SK-N-SH (cell line): ENCODE results near the gene FBXO42. TPM values are rescaled to one million over a fixed set of nuclear protein-coding genes. Genes with fewer than 3 reads are reported as not detected.

Experiments
- CTCF ChIA-PET: fragments of 300-600, 350-600 bp; formaldehyde crosslinking; extraction: SDS; loops from one replicate; lab custom pipeline; 2021; lab: Yijun Ruan, JAX
- POLR2A ChIA-PET: fragments of 350-600 bp; sonication (Branson Sonifier 250); formaldehyde crosslinking; extraction: SDS; loops from one replicate; lab custom pipeline; 2020; ENCODE audit warnings: antibody characterized with exemption, inconsistent platforms; lab: Yijun Ruan, JAX
- DNase-seq: peaks from one replicate; pipeline ENCODE4 v3.0.0; 2012
- H2AFZ ChIP-seq: fragments of 200-600 bp; sonication (generic); 2 replicates; pipeline ENCODE4 v1.8.1; 2016; ENCODE audit warnings: antibody characterized with exemption, mild to moderate bottlenecking, low read depth
- H3F3A ChIP-seq: fragments of 200-600 bp; sonication (generic); replicated peaks from 2 replicates; pipeline ENCODE3; 2016; ENCODE audit warnings: antibody characterized with exemption, mild to moderate bottlenecking; ENCODE audit not compliant: insufficient read depth
- H3K27ac ChIP-seq, 2 experiments: fragments of 200-500 bp in 1 of 2; fragments of 200-600 bp in 1 of 2; sonication (Bioruptor generic) in 1 of 2; sonication (generic), shearing (Covaris generic) in 1 of 2; 2 replicates each; pipeline versions ENCODE4 v1.5.1 to v1.6.1; 2014 to 2016; ENCODE audit warnings: low read depth in 2 of 2, inconsistent platforms in 1 of 2, low read length in 1 of 2, mild to moderate bottlenecking in 1 of 2, mixed read lengths in 1 of 2
- H3K27me3 ChIP-seq: fragments of 200-600 bp; sonication (generic), shearing (Covaris generic); 2 replicates; pipeline ENCODE4 v1.6.1; 2016; ENCODE audit warnings: mixed run types; ENCODE audit not compliant: insufficient read depth
- H3K36me3 ChIP-seq, 2 experiments: fragments of 200-500 bp in 1 of 2; fragments of 200-600 bp in 1 of 2; sonication (Bioruptor generic) in 1 of 2; sonication (generic) in 1 of 2; replicated peaks in 1 of 2; 2 replicates each; pipeline versions ENCODE3 to v1.5.1; 2014 to 2016; ENCODE audit warnings: low read length in 1 of 2, mild to moderate bottlenecking in 1 of 2; ENCODE audit not compliant: insufficient read depth in 2 of 2, control insufficient read depth in 1 of 2
- H3K4me1 ChIP-seq, 2 experiments: fragments of 200-500 bp in 1 of 2; fragments of 200-600 bp in 1 of 2; sonication (Bioruptor generic) in 1 of 2; sonication (generic), shearing (Covaris generic) in 1 of 2; 2 replicates each; pipeline versions ENCODE4 v1.5.1 to v1.6.1; 2014 to 2016; ENCODE audit warnings: low read depth in 1 of 2, low read length in 1 of 2, mixed run types in 1 of 2; ENCODE audit not compliant: insufficient read depth in 2 of 2, control insufficient read depth in 1 of 2
- H3K4me2 ChIP-seq: fragments of 200-600 bp; sonication (generic), shearing (Covaris generic); 2 replicates; pipeline ENCODE4 v1.6.1; 2017; ENCODE audit warnings: mixed run types
- H3K4me3 ChIP-seq, 2 experiments: fragments of 200-500 bp in 1 of 2; fragments of 200-600 bp in 1 of 2; sonication (Bioruptor generic) in 1 of 2; sonication (generic), shearing (Covaris generic) in 1 of 2; 2 replicates each; pipeline versions ENCODE4 v1.5.1 to v1.8.1; 2014 to 2016; ENCODE audit warnings: low read depth in 2 of 2, inconsistent platforms in 1 of 2, low read length in 1 of 2, mild to moderate bottlenecking in 1 of 2, mixed read lengths in 1 of 2, moderate library complexity in 1 of 2
- H3K79me2 ChIP-seq: fragments of 200-600 bp; sonication (generic); 2 replicates; pipeline ENCODE4 v1.8.1; 2017; ENCODE audit warnings: mild to moderate bottlenecking; ENCODE audit not compliant: insufficient read depth
- H3K9ac ChIP-seq: fragments of 200-600 bp; sonication (generic); 2 replicates; pipeline ENCODE4 v1.6.1; 2017; ENCODE audit warnings: mixed run types
- H3K9me2 ChIP-seq: fragments of 200-600 bp; sonication (generic); 2 replicates; pipeline ENCODE4 v1.6.1; 2017; ENCODE audit warnings: mixed run types
- H3K9me3 ChIP-seq: fragments of 200-600 bp; sonication (generic); 2 replicates; pipeline ENCODE4 v1.6.1; 2017; ENCODE audit warnings: mixed run types, mild to moderate bottlenecking, moderate library complexity
- H4K20me1 ChIP-seq: fragments of 200-600 bp; sonication (generic); 2 replicates; pipeline ENCODE4 v1.6.1; 2017; ENCODE audit warnings: mild to moderate bottlenecking, mixed run types; ENCODE audit not compliant: insufficient read depth
- EP300 ChIP-seq, 2 experiments: IDR thresholded peaks; 2 replicates each; pipeline versions ENCODE4 v1.4.0 to v1.6.1; 2012; ENCODE audit warnings: borderline replicate concordance in 1 of 2, low read depth in 1 of 2, low read length in 1 of 2
- FOSL2 ChIP-seq: IDR thresholded peaks from 2 replicates; pipeline ENCODE4 v1.4.0; 2012; ENCODE audit warnings: low read depth, mild to moderate bottlenecking, moderate library complexity, borderline replicate concordance
- FOXJ3 ChIP-seq: sonication (generic); formaldehyde crosslinking; IDR thresholded peaks from 2 replicates; pipeline ENCODE4 v1.5.1; 2020; ENCODE audit warnings: mild to moderate bottlenecking, missing genetic modification reagents
- FOXM1 ChIP-seq: IDR thresholded peaks from 2 replicates; pipeline ENCODE4 v1.4.0; 2012; ENCODE audit warnings: low read depth, mild to moderate bottlenecking
- GATA2 ChIP-seq: sonication (generic); formaldehyde crosslinking; IDR thresholded peaks from 2 replicates; pipeline ENCODE4 v1.5.0; 2020; ENCODE audit warnings: mild to moderate bottlenecking, missing genetic modification reagents
- JUND ChIP-seq: IDR thresholded peaks from 2 replicates; pipeline ENCODE4 v1.4.0; 2012
- NFIC ChIP-seq: IDR thresholded peaks from 2 replicates; pipeline ENCODE4 v1.4.0; 2012; ENCODE audit warnings: borderline replicate concordance
- POLR2AphosphoS5 ChIP-seq: IDR thresholded peaks from 2 replicates; pipeline ENCODE4 v1.6.1; 2012; ENCODE audit warnings: low read depth, low read length
- RAD21 ChIP-seq: IDR thresholded peaks from 2 replicates; pipeline ENCODE4 v1.6.1; 2012; ENCODE audit warnings: mild to moderate bottlenecking, low read length
- RCOR1 ChIP-seq: fragments of 150-350 bp; IDR thresholded peaks from 2 replicates; pipeline ENCODE4 v1.6.1; 2017; ENCODE audit warnings: antibody characterized with exemption, low read length
- RXRA ChIP-seq: IDR thresholded peaks from 2 replicates; pipeline ENCODE4 v1.4.0; 2012; ENCODE audit warnings: low read depth, mild to moderate bottlenecking, borderline replicate concordance
- SIN3A ChIP-seq: IDR thresholded peaks from 2 replicates; pipeline ENCODE4 v1.6.1; 2012; ENCODE audit warnings: low read depth, mild to moderate bottlenecking, low read length, moderate library complexity, borderline replicate concordance
- TAF1 ChIP-seq: IDR thresholded peaks from 2 replicates; pipeline ENCODE4 v1.6.1; 2012; ENCODE audit warnings: low read depth, mild to moderate bottlenecking, low read length, moderate library complexity, borderline replicate concordance
- TCF12 ChIP-seq: IDR thresholded peaks from 2 replicates; pipeline ENCODE4 v1.4.0; 2012
- TEAD4 ChIP-seq: IDR thresholded peaks from 2 replicates; pipeline ENCODE4 v1.4.0; 2012; ENCODE audit warnings: mild to moderate bottlenecking, borderline replicate concordance; ENCODE audit not compliant: insufficient read depth
- YY1 ChIP-seq: IDR thresholded peaks from 2 replicates; pipeline ENCODE4 v1.4.0; 2012; ENCODE audit warnings: low read depth, mild to moderate bottlenecking
- WGBS: methylation state at CpG from one replicate; pipeline ENCODE4 v1.1.6; 2017; ENCODE audit warnings: low lambda C conversion rate; 5-methylcytosine and 5-hydroxymethylcytosine counted together
- polyA plus RNA-seq, 3 experiments: library from polyadenylated mRNA; depleted of rRNA; stranded (reverse); fragments of >200 nt; gene quantifications; 2 replicates each; pipeline ENCODE4 v1.2.3, GENCODE V29; 2012
- TF ChIP-seq, protein P1 (sequence below): IDR thresholded peaks from 2 replicates; pipeline ENCODE4 v1.4.0; 2012; ENCODE audit warnings: low read depth, borderline replicate concordance
- TF ChIP-seq, protein P2 (sequence below): fragments of 150-350 bp; IDR thresholded peaks from 2 replicates; pipeline ENCODE4 v1.6.1; 2017; ENCODE audit warnings: antibody characterized with exemption, low read length, low read depth, borderline replicate concordance
- TF ChIP-seq, protein P3 (sequence below): IDR thresholded peaks from 2 replicates; pipeline ENCODE4 v1.4.0; 2012; ENCODE audit warnings: low read depth, borderline replicate concordance

The FBXO42 gene
- polyA plus RNA-seq, 1 of the 3 experiments (the other 2 are of a cell fraction), result 8.6 TPM

DNA sequence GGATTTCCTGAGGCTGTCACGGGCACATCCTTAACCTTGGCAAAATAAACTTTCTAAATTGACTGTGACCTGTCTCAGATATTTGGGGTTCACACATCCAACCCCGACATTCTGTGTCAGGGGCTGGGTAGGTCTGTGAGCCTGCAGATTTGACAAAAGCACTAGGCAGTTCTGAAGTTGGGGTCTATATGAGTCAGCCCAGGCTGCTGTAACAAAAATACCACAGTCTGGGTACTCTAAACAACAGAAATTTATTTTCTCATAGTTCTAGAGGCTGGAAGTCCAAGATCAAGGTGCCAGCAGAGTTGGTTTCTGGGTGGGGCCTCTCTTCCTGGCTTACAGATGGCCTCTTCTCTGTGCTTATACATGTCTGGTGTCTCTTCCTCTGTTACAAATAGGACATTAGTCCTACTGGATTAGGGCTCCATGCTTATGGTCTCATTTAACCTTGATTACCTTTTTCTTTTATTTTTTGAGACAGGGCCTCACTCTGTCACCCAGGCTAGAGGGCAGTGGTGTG, 112.2 kb downstream of the FBXO42 start:
- H3K36me3 ChIP-seq, result no peaks in the 10 kb centered on the region
- DNase-seq, result no peak
- peaks cover 15% of the 10 kb centered on the region for H3F3A ChIP-seq
- H2AFZ ChIP-seq, result no peak overlapping the region
- POLR2A ChIA-PET, result interaction anchor here (0.6 to 1.3 kb wide), 2 partner anchors 34 to 112 kb away, joined by 5 read pairs; partner anchors contain the start of gene FBXO42
- H3K4me2 ChIP-seq, result no peak overlapping the region
- no peak overlapping the region for H3K27ac ChIP-seq
- no peaks in the 10 kb centered on the region for H3K79me2 ChIP-seq
- peaks cover 6 to 32% of the 10 kb centered on the region in 2 experiments for H3K4me1 ChIP-seq
- H3K27me3 ChIP-seq, result no peaks in the 10 kb centered on the region
- H3K9me2 ChIP-seq, result no peaks in the 10 kb centered on the region
- no peak overlapping the region for H3K4me3 ChIP-seq
- no peak overlapping the region for H3K9ac ChIP-seq
- CTCF ChIA-PET, result interaction anchor here (0.7 to 4.7 kb wide), 4 partner anchors 7 to 161 kb away, joined by 3 to 25 read pairs (median 5); no protein-coding TSS in a partner anchor
- H3K9me3 ChIP-seq, result no peaks in the 10 kb centered on the region
- TF ChIP-seq TCF12 (no peak), TAF1 (no peak), RAD21 (no peak), YY1 (no peak), RCOR1 (no peak), FOXM1 (no peak), GATA2 (no peak), EP300 (IDR thresholded peaks at IDR 0.05; ENCODE audit: borderline replicate concordance in 1 of 2, low read depth in 1 of 2, low read length in 1 of 2) (no peak), FOSL2 (no peak), NFIC (no peak), RXRA (no peak), FOXJ3 (CRISPR knock-in tag) (no peak), SIN3A (no peak), JUND (no peak), POLR2AphosphoS5 (no peak), TEAD4 (no peak)
- TF ChIP-seq, protein P1, sequence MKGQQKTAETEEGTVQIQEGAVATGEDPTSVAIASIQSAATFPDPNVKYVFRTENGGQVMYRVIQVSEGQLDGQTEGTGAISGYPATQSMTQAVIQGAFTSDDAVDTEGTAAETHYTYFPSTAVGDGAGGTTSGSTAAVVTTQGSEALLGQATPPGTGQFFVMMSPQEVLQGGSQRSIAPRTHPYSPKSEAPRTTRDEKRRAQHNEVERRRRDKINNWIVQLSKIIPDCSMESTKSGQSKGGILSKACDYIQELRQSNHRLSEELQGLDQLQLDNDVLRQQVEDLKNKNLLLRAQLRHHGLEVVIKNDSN, result no peak
- TF ChIP-seq, protein P2, sequence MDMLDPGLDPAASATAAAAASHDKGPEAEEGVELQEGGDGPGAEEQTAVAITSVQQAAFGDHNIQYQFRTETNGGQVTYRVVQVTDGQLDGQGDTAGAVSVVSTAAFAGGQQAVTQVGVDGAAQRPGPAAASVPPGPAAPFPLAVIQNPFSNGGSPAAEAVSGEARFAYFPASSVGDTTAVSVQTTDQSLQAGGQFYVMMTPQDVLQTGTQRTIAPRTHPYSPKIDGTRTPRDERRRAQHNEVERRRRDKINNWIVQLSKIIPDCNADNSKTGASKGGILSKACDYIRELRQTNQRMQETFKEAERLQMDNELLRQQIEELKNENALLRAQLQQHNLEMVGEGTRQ, result no peak
- TF ChIP-seq, protein P3, sequence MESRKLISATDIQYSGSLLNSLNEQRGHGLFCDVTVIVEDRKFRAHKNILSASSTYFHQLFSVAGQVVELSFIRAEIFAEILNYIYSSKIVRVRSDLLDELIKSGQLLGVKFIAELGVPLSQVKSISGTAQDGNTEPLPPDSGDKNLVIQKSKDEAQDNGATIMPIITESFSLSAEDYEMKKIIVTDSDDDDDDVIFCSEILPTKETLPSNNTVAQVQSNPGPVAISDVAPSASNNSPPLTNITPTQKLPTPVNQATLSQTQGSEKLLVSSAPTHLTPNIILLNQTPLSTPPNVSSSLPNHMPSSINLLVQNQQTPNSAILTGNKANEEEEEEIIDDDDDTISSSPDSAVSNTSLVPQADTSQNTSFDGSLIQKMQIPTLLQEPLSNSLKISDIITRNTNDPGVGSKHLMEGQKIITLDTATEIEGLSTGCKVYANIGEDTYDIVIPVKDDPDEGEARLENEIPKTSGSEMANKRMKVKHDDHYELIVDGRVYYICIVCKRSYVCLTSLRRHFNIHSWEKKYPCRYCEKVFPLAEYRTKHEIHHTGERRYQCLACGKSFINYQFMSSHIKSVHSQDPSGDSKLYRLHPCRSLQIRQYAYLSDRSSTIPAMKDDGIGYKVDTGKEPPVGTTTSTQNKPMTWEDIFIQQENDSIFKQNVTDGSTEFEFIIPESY, result no peak
- TF ChIP-seq, all 33 proteins: peak for 0
- H4K20me1 ChIP-seq, result no peaks in the 10 kb centered on the region
- WGBS, result 83% methylated on average over 2 of the region's 2 CpGs
